ENCODE data around the gene MORN5.

Gene MORN5

GRCh38 chr9:122192914-122193525 lies 33.3 kb downstream of the MORN5 start:
- no peak for DNase-seq

GRCh38 chr9:122193651-122194050 lies 33.9 kb downstream of the MORN5 start:
- no peak for DNase-seq

GRCh38 chr9:122195875-122196274 lies 36.2 kb downstream of the MORN5 start:
- DNase-seq = no peak

GRCh38 chr9:122197426-122197825 lies 37.7 kb downstream of the MORN5 start:
- DNase-seq = peak; percentile 93

DNA sequence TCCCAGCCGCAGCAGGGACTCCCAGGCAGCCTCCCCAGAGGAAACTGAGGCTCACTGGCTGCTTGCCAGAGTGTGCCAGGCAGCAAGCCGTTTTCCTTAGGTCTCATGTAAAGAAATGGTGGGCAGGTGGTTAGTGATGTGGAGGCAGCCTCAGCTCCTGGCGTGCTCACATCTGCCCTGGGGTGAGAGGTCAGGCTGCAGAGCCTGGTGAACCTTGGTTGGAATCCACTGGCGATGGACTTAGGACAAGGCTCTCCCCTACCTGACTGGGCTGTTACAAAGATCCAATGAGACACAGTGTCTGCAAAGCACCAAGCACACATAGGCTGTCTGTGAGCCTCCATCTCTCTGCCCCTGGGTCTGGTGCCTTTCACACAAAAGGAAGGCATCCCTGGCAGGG lies 38.2 kb downstream of the MORN5 start:
- DNase-seq = peak; percentile 37

GRCh38 chr9:122200960-122201595 lies 41.4 kb downstream of the MORN5 start:
- DNase-seq = no peak

DNA sequence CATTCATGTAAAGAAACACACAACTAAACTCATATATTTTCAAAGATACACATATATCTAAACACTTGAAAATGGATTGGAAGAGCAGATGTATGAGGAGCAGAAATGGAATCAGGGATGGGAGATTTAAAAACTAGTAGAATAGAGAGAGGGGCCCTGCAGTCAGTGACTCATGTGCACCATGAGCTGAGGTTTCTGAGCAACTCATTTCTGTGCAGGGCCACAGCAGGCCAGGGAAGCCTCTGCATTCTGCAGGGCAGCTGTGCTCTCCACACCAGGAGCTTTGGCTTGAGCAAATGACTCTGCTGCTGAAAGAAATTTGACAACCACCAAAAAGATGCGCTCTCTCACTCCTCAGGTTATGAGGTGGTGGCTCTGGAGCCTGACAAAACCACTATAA lies 41.9 kb downstream of the MORN5 start:
- no peak for DNase-seq

DNA sequence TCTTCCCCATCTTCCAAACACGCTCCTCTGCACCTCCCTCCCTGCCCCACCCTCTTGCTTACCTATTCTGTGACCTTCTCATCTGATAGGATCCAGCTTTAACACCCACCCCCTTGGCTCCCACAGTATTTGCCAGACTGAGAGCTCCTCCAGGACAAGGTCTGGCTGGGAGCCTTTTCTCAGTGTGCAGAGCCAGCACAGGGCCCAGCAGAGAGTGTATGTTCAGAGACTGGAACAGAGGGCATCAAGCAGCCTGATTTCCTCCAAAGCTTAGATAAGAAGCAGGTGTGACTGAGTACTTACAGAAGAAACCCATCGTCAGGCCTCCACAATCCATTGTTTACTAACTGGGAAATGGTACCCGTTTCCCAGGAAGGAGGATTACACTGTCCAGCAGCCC lies 42.4 kb downstream of the MORN5 start:
- no peak for DNase-seq

- DNase-seq = no peak
These were observed 44.3 kb downstream of the MORN5 start for GRCh38 chr9:122204055-122204454.

GRCh38 chr9:122204491-122204890 lies 44.8 kb downstream of the MORN5 start:
- no peak for DNase-seq

GRCh38 chr9:122205176-122205575 lies 45.5 kb downstream of the MORN5 start:
- no peak for DNase-seq

- no peak for DNase-seq
These were observed 46.7 kb downstream of the MORN5 start for GRCh38 chr9:122206118-122207046.

- DNase-seq = no peak
These were observed 47.4 kb downstream of the MORN5 start for GRCh38 chr9:122207096-122207495.

- no peak for DNase-seq
These were observed 49.7 kb downstream of the MORN5 start for GRCh38 chr9:122209451-122209850.

GRCh38 chr9:122212473-122213004 lies 52.8 kb downstream of the MORN5 start:
- DNase-seq = no peak

DNA sequence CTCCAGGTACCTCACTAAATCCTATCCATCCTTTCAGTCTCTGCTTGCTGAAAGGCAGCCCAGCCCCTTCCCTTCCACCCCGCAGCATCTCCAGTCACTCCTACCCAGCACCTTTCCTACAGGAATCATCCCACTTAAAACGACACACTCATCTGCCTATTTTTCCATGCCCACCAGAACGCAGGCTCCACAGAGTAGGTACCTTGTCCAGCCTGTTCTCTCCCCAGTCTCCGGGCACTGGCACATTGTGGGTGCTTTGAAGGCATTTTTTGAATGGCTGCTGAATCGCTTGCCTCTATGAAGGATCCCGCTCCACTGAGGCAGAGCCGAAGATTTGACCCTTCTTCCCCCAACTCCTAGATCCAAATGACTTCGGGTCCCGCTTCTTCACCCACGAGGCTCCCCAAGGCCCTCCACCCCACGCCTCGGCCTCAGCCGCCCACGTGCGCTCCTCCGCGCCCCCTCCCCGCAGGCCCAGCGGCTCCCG lies 53.4 kb downstream of the MORN5 start:
- DNase-seq = no peak

- DNase-seq = peak; percentile 81
These were observed 54.1 kb downstream of the MORN5 start for GRCh38 chr9:122213589-122214413.

DNA sequence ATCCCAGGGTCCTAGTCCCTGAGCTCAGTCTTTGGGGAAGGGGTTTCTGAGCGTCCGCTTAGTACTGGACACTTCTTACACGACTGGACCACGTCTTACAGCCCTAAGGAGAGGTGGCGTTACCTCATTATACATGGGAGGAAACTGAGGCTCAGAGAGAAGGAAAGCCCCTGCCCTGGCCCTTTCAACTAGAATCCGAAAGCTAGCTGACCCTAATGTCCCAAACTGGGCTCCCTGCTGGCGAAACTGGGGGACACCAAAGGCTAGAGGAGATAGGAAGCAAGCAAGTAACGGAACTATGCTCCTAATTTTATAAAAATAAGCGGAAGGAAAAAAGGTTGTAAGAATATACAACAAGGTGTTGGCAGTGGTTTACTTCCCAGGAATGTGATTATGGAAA lies 54.8 kb downstream of the MORN5 start:
- no peak for DNase-seq

GRCh38 chr9:122215663-122216062 lies 56.0 kb downstream of the MORN5 start:
- no peak for DNase-seq

DNA sequence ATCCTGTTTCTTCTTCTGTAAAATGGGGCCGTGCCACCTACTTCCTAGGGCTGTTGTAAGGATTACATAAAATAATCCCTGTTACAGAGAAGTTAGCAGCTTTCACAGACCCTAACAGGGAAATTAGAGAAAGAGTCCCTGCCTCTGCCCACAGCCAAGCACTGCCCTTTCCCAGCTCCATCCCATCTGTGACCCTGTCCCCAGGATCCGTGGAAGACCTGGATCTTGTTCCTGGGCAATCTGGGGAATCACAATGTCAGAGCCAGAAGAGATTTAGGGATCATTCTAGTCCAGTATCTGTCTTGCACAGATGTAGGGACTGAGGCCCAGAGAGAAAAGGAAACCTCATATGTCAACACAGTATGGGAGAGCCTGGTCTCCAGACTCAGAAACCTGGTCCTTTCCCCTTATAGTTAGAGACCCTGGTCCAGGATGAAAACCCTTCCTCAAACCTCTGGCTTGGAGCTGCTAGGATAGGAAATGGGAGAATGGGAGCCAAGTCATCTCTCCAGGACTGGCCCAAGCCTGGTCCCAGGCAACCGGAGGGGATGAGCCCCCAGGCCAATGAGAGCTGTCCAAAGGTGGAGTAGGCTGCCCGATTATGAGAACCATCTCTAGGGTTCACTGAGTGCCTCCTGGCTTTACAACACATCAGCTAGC lies 56.6 kb downstream of the MORN5 start:
- DNase-seq = no peak

GRCh38 chr9:122216798-122217418 lies 57.2 kb downstream of the MORN5 start:
- DNase-seq = no peak
